Measurements from ENCODE around the gene PCED1B. TPM values are rescaled to one million over a fixed set of nuclear protein-coding genes. Genes with fewer than 3 reads are reported as not detected.

Gene PCED1B
- total RNA-seq, 2 donors from 2014 or later: 2.5 to 7.0 TPM

- Histone ChIP-seq H3K4me1 (ENCODE audit: control insufficient read depth, insufficient read depth, low read length) (peaks cover 6% of the 10 kb centered on the region), H3K27ac (ENCODE audit: low read depth, low read length) (no peak overlapping the region), H3K36me3 (ENCODE audit: control insufficient read depth, insufficient read depth, low read length) (no peaks in the 10 kb centered on the region), H3K9me3 (ENCODE audit: control insufficient read depth, low read length) (no peaks in the 10 kb centered on the region), H3K9ac (ENCODE audit: extremely low read depth, low read length, poor library complexity, severe bottlenecking) (no peak overlapping the region), H3K4me3 (ENCODE audit: low read length) (peak overlapping the region; percentile 89), H3K27me3 (ENCODE audit: control insufficient read depth, insufficient read depth, low read length, poor library complexity, severe bottlenecking) (peaks cover 19% of the 10 kb centered on the region)
- Mint-ChIP-seq H3K4me1 (peaks cover 41% of the 10 kb centered on the region), H3K27ac (no peak overlapping the region), H3K27me3 (ENCODE audit: insufficient read depth) (peaks cover 11% of the 10 kb centered on the region), H3K4me3 (no peak overlapping the region), H3K9me3 (no peaks in the 10 kb centered on the region), H3K36me3 (ENCODE audit: low read depth) (no peaks in the 10 kb centered on the region)
- no peak for DNase-seq
- TF ChIP-seq CTCF (conservative IDR thresholded peaks at IDR 0.05): no peak
- 92 to 98% methylated on average over 7 to 8 of the region's 8 CpGs for WGBS, 2 experiments (ENCODE audit: insufficient coverage in 1 of 2, insufficient read length in 1 of 2)
Measured at GRCh38 chr12:47078086-47078395, 1.4 kb upstream of the PCED1B start.

GRCh38 chr12:47078733-47079467, 521 bp upstream of the PCED1B start:
- peak overlapping the region; percentile 73 for H3K4me3 Mint-ChIP-seq
- Histone ChIP-seq H3K9me3 (ENCODE audit: control insufficient read depth, low read length) (no peaks in the 10 kb centered on the region), H3K4me3 (ENCODE audit: low read length) (peak overlapping the region; percentile 89), H3K9ac (ENCODE audit: extremely low read depth, low read length, poor library complexity, severe bottlenecking) (peak overlapping the region; percentile 7), H3K27ac (ENCODE audit: low read depth, low read length) (no peak overlapping the region), H3K4me1 (ENCODE audit: control insufficient read depth, insufficient read depth, low read length) (peaks cover 8% of the 10 kb centered on the region), H3K27me3 (ENCODE audit: control insufficient read depth, insufficient read depth, low read length, poor library complexity, severe bottlenecking) (peaks cover 19% of the 10 kb centered on the region), H3K36me3 (ENCODE audit: control insufficient read depth, insufficient read depth, low read length) (no peaks in the 10 kb centered on the region)
- TF ChIP-seq CTCF (conservative IDR thresholded peaks at IDR 0.05): no peak
- peaks cover 49% of the 10 kb centered on the region for H3K4me1 Mint-ChIP-seq
- H3K36me3 Mint-ChIP-seq (ENCODE audit: low read depth): no peaks in the 10 kb centered on the region
- WGBS, 2 experiments (ENCODE audit: insufficient coverage in 1 of 2, insufficient read length in 1 of 2): 21 to 31% methylated on average over 9 to 17 of the region's 17 CpGs
- H3K27me3 Mint-ChIP-seq (ENCODE audit: insufficient read depth): peaks cover 11% of the 10 kb centered on the region
- DNase-seq: peak; percentile 66
- H3K27ac Mint-ChIP-seq: no peak overlapping the region
- no peaks in the 10 kb centered on the region for H3K9me3 Mint-ChIP-seq

- peaks cover 11% of the 10 kb centered on the region for H3K4me1 ChIP-seq (ENCODE audit: control insufficient read depth, insufficient read depth, low read length)
- H3K27ac ChIP-seq (ENCODE audit: low read depth, low read length): no peak overlapping the region
- WGBS, 2 experiments (ENCODE audit: insufficient coverage in 1 of 2, insufficient read length in 1 of 2): 0 to 2% methylated on average over 8 to 49 of the region's 49 CpGs
- H3K4me3 Mint-ChIP-seq: peak overlapping the region; percentile 73
- no peaks in the 10 kb centered on the region for H3K36me3 ChIP-seq (ENCODE audit: control insufficient read depth, insufficient read depth, low read length)
- H3K9me3 ChIP-seq (ENCODE audit: control insufficient read depth, low read length): no peaks in the 10 kb centered on the region
- H3K9ac ChIP-seq (ENCODE audit: extremely low read depth, low read length, poor library complexity, severe bottlenecking): peak overlapping the region; percentile 38
- H3K4me1 Mint-ChIP-seq: peaks cover 58% of the 10 kb centered on the region
- no peaks in the 10 kb centered on the region for H3K9me3 Mint-ChIP-seq
- DNase-seq: peak; percentile 88
- no peaks in the 10 kb centered on the region for H3K36me3 Mint-ChIP-seq (ENCODE audit: low read depth)
- H3K4me3 ChIP-seq (ENCODE audit: low read length): peak overlapping the region; percentile 84
- H3K27me3 Mint-ChIP-seq (ENCODE audit: insufficient read depth): peaks cover 11% of the 10 kb centered on the region
- TF ChIP-seq CTCF (conservative IDR thresholded peaks at IDR 0.05): no peak
- H3K27me3 ChIP-seq (ENCODE audit: control insufficient read depth, insufficient read depth, low read length, poor library complexity, severe bottlenecking): peaks cover 19% of the 10 kb centered on the region
- H3K27ac Mint-ChIP-seq: peak overlapping the region; percentile 74
Measured at GRCh38 chr12:47079981-47080724, 732 bp downstream of the PCED1B start.

Data from endodermal cell (in vitro differentiated cells).